ENCODE data around the gene EFCAB14.
"Not testable (repeated sequence)": the region's sequence is repeated elsewhere in the genome, so short reads cannot be mapped to it uniquely, and the experiment has no call there.

The EFCAB14 gene

DNA sequence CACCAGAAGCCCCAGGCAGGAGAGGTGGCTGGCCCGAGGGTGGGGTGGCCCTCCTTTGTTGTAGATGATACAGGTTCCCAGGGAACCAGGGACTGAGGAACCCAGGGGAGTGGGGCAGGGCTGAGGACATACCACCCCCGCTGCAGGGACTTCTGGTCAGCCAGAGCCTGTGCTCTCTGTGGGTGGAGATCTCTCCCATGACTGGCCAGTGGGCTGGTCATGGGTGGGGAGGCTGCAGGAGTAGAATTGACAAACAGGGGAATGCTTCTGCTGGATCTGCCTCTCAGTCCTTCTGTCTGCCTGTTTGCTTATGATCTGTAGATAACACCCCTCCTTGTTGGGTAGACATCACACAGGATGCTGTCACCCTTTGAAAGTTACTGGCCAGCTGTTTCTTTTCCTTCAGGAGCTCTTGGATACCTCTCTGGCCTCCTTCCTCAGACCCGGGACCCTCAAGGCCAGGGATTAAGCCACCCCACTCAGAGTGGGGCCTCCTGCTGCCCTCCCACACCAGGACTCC, 2.8 kb upstream of the EFCAB14 start:
- no peak for DNase-seq

DNA sequence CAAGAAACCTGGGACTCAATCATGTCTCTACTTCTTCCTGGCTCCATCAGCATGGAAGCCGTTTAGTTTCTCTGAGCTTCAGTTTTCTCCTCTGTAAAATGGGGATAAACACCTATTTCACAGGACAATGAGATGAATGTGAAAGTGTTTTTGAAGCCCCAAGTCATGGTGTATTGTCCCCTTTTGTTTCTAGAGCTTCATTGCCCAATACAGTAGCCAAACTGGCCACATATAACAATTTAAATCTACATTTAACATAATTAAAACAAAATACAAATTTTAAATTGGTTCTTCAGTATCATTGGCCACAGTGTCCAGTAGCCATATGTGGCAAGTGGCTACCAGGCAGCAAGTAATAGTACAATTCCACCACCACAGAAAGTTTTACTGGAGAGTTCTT, 2.3 kb upstream of the EFCAB14 start:
- no peak for DNase-seq

DNA sequence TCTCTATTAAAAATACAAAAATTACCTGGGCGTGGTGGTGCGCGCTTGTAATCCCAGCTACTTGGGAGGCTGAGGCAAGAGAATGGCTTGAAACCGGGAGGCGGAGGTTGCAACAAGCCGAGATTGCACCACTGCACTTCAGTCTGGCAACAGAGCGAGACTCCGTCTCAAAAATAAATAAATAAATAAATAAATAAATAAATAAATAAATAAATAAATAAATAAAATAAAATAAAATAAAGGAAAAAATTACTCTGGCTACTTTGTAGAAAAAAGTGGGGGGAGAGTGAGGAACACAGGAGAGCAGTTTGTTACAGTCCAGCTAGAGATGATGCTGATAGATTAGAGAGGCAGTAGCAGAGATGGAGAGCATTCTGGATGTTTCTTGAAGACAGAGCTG, 1.4 kb upstream of the EFCAB14 start:
- DNase-seq = not testable (repeated sequence)

DNA sequence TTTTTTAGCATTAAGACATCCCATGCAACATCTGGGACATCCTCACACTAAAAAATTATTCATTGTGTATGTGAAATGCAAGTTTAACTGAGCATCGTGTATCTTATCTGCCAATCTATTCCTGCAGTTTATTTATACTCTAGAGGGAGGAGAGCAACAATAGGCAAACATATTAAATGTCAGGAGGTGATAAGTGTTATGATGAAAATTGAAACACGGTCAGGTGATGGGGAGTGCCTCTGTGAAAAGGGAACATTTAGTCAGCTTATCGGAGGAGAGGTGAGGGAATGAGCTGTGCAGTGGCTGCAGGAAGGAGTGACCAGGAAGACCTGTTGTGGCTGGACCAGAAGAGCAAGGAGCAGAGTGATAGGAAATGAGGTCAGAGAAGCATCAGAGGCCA, 775 bp upstream of the EFCAB14 start:
- DNase-seq = no peak

DNA sequence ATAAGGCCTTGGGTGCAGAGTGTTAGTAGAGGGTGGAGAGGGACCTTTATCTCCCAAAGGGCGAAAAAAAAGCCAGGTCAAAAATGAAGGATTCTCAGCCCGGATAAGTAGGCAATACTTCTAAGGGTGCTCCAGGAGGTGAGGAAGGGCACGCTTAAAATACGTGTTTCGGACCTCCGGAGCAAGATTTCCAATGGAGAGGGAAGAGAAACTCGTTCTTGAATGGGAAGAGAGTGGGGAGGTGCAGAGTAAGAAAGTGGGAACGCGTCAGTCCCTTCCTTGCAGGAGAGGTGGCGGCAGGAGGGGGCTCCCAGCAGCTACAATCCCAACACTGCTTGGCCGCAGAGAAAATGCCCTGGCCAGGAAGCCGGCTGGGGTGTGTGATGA, 581 bp downstream of the EFCAB14 start:
- no peak for DNase-seq

DNA sequence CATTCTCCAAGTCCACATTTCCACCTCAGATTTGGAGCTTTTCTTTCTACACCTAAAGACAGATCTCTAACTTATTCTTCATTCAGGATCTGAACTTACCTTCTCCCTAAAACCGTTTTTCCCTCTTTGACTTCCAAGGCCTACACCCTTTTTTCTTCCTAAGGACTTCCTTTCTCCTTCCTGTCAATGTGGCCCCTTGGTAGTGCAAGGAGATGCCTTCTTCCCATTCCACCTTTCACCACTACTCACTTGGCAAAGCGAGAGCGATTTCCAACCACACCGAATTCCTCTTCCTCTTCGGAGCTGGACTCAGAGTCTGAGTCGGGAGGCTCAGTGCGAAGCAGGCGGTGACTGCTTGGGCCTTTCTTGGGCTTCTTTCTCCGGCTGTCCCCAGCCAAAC, 1.3 kb downstream of the EFCAB14 start:
- no peak for DNase-seq

DNA sequence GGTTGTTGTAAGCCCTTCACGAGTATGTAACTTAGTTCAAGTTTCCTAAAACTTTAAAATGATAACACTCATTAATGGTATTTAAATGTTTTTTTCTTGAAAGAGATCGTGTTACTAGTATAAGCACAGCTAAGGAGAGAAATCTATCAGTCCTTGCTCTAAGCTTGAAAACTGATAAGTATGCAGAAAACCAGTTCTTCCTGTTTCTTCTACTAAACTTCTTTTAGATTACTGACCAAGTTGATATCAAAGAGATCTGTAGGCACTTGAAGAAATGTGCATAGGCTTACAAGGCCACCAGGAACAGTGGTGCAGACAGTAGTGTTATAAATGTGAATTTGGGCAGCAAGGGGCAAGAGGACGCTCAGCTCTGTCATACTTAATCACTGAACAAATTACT, 3.9 kb downstream of the EFCAB14 start:
- no peak for DNase-seq

DNA sequence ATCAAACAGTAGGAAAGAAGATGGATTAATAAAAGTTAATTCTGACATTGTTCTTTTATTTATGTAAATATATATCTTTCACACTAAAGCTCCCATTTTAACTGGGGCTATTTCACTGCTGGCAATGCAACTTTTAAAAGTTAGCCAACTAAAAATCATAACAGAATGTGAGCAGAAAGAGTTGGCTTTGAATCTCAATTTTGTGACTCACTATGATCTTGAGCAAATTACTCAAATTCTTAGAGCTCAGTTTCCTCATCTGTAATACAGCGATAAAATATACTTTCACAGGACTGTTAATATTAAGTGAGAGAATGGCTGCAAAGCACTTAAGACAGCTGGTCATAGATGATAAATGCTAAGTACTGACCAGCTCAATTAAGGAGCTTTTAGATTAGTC, 10.8 kb downstream of the EFCAB14 start:
- no peak for DNase-seq

DNA sequence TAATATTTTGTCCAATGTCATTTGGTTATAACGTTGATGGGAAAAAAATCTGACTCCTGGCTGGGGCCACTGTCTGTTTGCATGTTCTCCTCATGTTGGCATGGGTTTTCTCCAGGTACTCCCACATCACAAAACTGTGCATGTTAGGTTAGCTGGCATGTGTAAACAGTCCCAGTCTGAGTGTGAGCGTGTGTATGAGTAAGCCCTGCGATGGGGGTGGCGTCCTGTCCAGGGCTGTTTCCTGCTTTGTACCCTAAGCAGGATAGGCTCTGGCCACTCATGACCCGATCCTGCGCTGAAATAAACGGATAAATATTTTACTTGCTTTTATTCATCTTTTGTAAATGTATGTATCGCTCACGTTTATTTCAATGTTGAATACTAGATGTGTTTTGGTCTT, 13.5 kb downstream of the EFCAB14 start:
- no peak for DNase-seq

DNA sequence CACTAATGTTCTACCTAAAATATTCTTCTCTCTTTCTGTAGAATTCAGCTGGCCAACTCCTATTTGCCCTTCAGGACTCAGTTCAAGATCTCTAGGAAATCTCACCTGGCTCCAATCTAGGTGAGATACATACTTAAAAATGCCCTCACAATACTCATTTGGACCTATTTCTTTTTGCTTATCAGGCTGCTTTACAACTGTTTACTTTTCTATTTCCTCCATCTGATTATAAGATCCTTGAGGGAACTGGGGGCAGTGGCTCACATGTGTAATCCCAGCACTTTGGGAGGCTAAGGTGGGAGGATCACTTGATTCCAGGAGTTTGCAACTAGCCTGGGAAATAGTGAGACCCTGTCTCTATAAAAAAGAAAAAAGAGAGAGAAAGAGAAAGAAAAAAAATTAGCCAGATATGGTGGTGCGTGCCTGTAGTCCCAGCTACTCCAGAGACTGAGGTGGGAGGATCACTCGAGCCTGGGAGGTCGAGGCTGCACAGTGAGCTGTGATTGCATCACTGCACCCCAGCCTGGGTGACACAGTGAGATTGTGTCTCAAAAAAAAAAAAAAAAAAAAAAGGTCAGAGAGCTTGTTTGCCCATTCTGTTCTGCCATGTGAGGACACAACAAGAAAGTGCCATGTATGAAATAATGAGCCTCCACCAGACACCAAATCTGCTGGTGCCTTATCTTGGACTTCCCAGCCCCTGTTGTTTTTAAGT, 14.8 kb downstream of the EFCAB14 start:
- DNase-seq = no peak

DNA sequence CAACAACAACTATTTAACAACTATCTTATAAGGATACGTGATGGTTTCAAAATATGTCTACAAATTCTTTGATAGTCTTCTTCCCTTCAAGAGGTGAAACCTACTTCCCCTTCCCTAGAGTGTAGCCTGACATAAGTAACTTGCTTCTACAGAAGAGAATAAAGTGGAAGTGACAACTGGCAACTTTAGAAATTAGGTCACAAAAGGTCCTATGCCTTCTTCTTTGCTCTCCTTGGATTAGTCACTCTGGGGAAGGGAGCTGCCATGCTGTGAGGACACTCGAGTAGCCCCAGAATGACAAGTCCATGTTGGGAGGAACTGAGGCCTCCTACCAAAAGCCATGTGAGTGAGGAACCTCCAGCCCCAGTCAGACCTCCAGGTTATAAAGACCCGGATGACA, 19.2 kb downstream of the EFCAB14 start:
- no peak for DNase-seq

DNA sequence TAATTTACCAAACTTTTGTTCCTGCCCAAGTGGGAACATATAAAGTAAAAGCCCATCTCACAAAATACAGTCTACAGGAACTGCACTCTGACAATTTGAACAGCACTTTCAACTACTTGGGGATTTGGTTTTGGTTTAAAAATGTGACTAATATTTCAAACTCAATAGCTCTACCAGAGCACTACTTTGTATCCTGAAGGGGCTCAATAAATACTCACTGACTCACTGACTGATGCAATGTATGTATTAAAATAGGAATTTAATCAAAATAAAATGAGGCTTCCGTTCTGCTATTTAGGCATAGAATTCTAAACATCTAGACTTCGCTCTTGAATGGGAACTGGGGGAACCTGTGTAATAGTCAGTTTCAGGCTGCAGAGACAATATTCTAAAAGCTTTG, 21.9 kb downstream of the EFCAB14 start:
- DNase-seq = no peak

DNA sequence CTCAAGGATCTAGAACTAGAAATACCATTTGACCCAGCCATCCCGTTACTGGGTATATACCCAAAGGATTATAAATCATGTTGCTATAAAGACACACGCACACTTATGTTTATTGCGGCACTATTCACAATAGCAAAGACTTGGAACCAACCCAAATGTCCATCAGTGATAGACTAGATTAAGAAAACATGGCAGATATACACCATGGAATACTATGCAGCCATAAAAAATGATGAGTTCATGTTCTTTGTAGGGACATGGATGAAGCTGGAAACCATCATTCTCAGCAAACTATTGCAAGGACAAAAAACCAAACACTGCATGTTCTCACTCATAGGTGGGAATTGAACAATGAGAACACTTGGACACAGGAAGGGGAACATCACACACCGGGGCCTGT, 24.2 kb downstream of the EFCAB14 start:
- DNase-seq = not testable (repeated sequence)

DNA sequence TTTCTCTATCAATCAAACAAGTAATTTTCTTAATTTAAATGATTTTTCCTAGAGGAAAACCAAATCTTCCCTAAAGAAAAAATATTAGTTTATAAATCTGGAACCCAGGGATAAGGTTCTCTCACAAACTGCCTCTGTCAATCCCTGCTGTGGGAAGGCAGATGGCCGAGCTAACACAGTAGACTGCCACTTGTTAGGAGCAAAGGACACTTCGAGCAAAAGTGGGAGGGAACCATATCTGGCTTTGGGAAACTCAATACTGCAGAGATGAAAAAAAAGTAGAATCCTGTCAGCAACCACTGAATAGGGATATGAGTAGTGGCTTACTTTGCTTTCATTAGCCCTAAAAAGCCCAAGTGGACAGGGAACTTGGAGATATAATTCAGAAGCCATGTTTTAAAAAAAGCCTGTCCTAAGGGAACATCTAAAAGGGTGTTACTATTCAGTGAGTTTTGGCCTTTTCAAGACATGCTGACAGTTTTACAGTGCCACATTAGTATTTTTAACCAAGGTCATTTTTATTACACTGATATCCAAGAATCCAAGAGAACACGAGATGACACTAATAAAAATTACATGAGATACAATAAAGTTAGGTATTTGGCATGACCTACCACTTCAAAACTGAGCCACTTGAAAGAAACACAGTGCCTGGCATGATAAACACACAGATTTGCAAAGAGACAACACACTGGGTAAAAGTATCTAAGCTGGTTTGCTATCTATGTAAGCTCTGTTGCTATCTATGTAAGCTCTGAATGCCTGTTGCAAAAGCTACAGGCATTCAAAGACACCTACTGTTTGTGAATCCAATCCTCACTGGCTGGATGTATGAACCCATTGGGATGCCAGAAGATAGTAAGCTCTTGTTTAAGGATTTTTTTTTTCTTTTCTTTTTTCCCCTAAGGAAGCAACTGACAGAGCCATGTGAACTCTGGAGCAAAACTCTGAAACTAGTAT, 25.8 kb downstream of the EFCAB14 start:
- DNase-seq = no peak

DNA sequence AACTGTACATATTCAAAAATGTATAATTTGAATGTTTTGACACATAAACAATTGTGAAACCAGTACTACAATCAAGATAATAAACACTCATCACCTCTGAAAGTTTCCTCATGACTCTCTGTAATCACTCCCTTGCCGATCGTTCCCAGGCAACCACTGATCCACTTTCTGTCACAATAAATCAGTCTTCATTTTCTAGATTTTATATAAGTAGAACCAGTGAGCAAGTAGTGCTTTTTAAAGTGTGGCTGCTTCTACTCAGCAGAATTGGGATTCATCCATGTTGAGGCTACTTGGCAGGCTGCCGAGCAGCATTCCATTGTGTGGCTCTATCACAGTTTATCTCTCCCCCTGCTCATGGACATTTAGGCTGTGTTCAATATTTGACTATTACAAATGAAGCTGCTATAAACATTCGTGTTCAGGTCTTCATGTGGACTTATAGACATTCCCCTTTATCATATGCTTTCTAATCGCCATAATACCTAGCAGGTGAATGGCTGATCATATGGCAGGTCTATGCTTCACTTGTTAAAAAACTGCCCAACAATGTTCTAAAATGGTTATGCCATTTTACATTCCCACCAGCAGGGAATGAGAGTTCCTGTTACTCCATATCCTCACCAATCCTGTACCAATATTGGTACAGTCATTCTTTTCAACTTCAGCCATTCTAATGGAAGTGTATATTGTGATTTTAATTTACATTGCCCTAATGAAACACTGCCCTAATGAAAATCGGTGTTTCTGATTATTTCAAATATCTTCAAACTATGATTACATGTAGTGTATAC, 26.7 kb downstream of the EFCAB14 start:
- no peak for DNase-seq

DNA sequence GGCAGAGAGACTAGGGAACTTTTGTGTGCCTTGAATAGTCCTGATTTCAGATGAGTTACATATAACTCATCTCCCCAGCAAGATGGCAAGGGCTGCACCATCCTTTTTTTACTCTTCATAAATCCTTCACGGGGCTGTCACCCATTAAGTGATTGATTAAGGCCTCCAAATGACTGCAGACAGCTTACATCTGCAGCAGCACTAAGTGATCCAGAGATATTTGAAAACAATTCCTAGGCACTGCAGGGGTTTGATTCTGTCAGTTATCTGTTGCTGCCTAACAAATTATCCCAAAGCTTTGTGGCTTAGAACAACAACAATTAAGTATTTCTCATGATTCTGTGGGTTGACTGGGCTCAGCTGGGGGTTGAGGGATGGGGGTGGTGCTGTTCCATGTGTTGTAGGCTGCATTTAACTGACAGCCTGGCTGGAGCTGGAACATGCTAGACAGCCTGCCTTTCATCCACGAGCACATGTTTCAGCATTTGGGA, 27.9 kb downstream of the EFCAB14 start:
- DNase-seq = no peak

DNA sequence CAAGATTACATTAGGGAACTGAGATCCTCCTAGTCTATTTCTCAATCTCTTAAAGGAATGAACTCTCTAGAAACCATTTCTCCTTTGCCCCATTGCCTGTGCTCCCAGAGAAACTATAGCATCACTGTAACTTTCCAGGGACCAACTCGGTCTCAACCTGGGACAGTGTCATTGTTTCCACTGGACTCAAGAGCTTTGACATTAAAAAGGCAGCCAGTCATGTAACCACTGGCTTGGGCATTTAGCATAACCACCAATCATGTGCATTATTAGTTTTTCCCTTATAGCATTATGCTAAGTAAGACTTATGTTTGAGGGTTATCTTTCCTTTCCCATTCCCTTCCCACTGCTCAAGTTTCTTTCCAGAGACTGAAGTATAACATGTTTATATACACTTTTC, 29.0 kb downstream of the EFCAB14 start:
- no peak for DNase-seq

DNA sequence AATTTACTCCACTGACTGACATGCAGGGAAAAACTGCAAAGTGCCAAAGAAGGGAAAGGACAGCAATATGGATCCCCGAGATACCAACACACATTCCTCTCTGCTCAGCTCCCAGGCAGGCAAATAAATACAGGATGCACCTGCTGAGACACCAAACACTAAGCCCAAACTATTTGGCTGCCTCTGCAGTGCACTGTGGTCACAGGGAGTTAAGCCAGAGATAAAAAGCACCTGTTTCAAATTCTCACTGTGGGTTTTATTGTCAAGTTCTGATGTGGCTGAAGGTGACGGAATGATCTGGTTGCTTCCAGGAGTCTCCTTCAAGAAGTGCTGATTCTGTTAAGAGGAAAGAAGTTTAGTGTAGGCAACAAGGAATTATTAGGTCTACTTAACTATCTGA, 29.6 kb downstream of the EFCAB14 start:
- no peak for DNase-seq

DNA sequence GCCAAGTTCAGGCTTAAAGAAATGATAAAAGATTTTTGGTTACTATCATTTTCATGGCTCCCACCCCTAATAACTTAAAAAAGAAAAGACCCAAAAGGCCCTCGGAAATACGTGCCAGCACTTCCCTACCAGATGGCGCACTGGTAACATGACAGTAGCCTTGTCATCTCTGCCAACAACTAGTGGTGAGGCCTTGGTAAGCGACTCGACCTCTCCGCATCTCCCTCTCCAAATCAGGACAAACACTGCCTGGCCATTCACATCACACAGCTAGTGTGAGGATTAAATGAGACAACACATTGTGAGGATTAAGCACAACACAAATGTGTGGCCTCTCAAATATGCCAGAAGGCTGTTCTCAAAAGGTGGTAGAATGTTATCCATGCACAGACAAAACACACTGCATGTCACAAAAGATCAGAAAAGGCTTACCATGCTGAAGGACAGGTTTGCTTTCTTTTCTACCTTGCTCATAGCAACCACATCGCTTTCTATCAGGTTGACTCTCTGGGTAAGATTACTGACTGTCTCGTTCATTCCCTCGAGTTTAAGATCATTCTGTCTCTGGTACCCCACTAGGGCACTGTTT, 30.9 kb downstream of the EFCAB14 start:
- DNase-seq = no peak

DNA sequence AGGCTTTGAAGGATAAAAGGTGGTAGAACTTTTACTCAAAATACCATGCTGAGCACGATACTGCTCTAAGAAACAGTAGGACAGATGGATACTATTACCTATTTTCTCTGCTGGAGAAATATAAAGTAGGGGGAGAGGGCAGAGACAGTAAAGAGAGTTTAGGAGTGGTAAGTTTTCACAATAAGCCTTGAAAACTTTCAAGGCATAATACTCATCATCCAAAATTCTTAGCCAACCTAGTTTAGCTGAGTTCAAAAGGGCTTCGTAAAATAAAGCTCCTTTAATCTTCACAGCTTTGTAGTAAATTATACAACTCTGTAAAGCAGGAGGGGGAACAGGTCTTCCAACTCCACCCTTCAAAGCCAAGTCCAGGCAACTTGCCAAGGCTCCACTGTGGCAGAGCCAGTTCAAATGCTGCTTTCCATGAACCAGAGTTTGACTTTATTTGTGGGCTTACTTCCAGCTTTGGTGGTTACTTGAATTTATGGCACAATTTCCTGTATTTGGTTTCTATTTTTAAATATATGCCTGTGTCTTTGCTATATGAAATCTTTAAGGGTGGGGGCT, 31.7 kb downstream of the EFCAB14 start:
- no peak for DNase-seq

DNA sequence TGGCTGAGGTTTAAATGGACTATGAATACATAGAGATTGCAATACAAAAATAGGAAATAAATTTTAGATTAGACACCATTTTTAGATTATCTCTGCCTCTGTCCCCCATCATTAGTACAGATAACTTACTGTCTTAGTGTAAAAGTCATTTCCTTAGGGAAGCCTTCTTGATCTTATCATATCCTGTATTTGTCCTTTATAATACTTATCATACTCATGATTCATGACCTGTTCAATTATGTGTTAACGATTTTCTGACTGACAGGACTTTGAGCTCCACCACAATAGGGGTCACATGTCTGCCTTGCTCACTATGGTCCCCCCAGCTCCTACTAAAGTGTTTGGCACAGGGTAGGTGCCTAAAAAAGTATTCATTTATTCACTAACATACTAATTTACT, 32.7 kb downstream of the EFCAB14 start:
- no peak for DNase-seq

DNA sequence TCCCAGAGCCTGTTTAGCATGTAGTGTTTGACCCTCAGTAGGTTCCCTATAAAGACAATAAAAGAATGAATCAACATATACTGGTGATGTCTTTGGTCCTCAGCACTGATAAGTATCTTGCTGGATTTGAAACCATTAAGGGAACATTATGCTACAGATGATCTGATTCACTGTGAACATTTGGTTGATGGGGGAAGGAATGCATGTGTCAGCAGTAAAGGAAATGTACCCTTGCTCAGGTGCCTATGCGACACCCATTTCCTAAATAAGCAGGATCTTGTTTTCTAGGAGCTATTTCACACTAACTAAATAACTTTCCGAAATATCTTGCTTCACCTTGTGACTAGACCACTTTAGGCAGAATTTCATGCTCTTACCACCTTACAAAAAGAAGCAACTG, 34.2 kb downstream of the EFCAB14 start:
- DNase-seq = no peak
